NCI-H446 treated with DMSO at 0.1 percent for 48 hours (cell line): ENCODE measurements around the gene RBM20.

Experiments used
- DNase-seq: peaks from one replicate; lab custom pipeline; 2025; lab: John Stamatoyannopoulos, UW

Gene RBM20

DNA sequence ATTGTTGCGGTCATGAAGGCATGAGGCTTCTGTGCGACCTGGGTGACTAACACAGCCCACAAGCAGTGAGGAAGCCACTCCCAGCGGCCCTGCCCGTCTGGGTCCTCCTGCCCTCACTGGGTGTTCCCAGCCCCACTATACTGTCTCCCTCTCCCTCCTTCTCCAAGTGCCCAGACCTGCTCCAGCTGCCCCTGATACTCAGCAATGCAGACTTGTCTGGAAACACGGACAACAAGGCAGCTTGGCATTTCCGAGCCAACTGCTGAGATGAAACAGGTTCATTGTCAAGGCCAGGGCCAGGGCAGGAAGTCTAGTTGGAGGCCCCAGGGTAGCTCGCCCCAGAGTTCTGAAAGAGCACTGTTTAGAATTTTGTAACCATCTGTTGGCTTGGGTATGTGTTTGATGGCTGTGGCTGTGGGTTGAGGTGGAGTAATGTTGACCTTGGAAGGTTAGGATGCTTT is 95.7 kb downstream of the RBM20 start:
- DNase-seq = no peak

DNA sequence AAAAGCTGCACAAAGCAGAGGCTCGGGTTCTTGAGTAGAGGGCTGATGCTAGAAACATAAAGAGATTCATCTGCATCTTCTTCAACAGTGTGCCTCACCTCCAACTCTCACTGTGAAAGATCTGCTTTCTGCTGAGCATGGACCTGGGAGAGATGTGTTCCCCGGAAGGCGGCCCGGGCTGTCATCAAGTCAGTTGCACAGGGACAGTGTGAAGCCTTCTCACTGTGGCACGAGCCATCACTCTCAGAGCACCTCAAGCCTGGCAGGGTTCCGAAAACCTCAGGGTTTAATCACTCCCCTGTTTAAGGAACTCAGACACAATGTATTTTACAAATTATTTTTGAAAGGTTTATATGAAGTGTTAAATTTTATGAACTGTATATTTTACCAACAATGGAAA is 98.7 kb downstream of the RBM20 start:
- no peak for DNase-seq

DNA sequence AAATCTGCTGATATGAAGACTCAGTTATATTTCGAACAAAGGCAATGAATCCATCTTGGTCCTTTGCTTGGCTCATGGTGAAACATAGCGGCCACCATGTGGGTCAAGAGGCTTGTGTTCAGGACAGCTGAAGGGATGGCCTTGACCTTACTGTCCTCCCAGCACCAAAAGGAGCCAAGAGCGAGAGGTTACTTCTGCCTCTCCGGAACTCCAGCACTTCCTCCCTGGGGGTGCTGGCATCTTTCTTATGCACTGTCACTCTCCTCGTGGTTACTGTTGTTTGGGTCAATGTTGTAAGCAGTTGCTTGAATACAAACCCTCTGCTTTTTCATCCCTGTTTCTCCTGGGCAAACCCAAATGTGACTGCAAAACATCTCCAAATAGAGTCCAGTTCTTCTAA is 100.6 kb downstream of the RBM20 start:
- DNase-seq = no peak

DNA sequence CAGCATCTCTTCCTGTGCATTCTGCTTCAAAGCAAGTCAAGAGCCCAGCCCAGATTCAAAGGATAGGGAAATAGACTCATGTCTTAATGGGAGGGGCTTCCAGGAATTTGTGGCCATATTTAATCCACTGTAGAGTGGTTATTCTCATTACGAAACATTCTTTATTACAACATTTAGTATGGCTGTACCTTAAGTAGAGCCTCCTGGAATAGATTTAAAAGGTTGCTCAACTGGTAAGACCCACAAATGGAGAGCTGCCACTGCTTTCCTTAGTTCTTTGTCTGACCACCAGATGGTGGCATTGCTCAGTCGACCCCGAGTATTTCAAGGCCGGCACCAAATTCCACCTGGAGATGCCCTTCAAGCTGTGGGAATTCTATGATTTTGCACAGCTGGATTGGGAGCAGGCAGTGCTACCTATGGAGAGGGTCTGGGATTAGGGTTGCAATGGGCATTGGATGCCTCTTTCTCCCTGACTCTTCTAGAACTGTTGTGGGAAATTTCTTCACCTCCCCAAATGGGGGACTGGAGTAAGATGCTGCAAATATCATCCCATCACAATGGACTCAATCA is 102.2 kb downstream of the RBM20 start:
- DNase-seq = no peak

DNA sequence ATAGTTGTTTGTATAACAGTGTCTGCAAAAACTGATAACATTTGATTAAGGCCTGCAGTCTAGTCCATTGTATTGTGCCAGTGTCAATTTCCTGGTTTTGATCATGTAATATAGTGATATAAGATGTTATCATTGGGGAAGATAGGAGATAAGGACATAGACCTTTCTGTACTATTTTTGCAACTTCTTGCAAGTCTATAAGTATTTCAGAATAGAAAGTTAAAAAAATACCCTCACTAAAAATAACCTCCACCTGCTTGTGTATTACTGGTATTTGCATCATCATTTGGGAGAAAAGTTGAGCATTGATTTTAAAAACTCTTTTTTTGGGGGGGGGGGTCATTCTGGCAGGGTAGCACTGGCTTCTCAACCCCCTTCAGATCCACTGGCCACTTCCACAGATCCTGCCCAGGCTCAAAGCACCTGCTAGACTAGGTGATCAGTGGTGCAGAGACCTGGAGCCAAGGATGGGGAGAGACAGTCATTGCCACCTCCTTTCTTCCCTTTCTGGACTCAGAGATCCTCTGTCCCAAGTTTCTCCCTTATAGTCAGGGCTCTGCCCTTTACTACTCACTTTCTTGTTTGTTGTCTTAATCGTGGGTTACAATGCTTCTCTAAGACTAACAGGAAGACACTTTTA is 103.0 kb downstream of the RBM20 start:
- no peak for DNase-seq

DNA sequence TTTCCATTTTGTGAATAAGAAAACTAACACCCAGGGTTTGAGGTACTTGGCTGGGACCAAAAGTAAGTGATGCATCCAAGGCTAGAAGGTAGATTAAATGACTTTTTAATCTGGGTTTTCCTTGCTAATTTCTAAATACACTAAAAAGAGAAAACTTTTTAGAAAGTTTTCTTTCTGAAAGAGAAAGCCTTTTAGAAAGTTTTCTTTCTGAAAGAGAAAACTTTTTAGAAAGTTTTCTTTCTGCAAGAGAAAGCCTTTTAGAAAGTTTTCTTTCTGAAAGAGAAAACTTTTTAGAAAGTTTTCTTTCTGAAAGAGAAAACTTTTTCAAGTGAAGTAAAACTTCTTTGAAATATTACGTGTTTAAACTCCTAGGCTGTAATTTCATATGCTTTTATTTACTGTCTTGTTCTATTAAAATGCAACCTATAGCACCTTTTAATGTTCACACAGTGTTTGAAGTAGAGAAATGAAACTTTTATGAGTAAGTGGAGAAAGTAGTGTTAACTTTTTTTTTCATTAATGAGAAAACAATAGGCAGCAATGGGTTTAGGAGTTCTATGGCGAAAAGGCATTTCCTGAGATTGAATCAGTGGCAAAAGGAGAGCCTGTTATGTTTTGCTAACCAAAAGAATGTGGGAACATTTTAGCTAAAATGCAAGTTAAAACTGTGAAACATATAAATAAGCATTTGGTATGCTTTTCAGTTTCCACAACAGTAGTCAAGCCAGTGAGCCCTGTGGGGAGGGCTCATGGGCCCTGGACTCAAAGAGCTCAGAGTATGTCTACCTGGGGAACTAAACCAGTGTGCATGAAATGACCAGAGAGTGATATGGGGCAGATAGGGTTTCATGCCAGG is 103.7 kb downstream of the RBM20 start:
- DNase-seq = no peak

DNA sequence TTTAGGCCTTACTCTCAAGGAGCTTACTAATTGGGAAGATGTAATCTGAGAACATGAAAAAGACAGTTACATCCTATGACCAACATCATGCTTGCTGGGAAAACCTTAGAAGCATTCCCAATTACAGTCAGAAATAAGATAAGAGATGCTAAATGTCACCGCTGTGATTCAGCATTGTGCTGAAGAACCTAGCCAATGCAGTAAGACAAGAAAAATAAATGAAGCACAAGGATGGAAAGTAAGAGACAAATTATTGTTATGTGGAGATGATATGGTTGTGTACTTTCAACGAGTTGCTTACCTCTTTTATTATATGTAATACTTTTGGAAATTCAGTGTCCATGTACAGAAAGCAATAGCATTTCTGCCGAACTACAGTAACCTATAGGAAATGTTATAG is 104.8 kb downstream of the RBM20 start:
- no peak for DNase-seq

DNA sequence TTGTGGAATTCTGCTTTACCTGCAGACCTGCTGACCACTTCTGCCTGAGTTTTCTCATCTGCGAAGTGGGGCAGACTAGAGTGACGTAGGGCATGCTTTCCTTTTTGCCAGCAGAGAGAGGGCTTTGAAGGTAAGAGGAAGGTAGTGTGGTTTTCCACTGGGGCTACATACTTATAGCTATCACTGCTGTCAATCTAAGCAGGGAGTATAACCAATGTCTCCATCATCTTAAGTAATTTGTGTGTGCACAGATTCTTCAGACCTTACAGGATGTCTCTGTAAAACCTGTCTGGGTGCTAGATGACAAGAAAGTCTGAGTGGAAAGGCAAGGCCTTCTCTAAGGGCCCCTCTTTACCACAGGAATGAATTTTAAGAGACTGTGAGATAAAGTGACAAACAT is 106.8 kb downstream of the RBM20 start:
- no peak for DNase-seq

DNA sequence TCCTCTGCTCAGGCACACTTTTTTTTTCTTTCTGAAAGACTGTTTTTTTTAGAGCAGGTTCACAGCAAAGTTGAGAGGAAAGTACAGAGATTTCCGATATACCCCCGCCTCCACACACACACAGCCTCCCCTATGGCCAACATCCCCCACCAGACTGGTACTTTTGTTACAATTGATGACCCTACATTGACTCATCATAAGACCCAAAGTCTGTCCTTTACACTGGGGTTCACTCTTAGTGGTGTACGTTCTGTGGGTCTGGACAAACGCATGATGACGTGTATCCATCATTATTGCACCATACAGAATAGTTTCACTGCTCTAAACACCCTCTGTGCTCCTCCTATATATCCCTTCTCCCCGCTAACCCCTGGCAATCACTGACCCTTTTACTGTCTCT is 107.7 kb downstream of the RBM20 start:
- no peak for DNase-seq

DNA sequence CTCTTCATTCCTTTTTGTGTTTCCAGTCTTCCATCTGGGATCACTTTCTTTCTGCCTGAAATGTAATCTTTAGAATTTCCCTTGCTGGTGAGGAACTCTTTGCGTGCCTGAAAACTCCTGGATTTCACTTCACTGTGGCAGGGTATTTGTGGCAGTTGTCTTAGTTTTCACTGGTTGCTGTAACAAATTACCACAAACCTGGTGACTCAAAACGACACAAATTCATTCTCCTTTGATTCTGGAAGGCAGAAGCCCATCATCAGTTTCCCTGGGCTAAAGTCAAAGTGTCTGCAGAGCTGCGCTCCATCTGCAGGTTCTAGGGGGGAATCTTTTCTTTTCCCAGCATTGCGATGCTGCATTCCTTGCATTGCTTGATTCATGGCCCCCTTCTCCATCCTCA is 109.3 kb downstream of the RBM20 start:
- DNase-seq = no peak

DNA sequence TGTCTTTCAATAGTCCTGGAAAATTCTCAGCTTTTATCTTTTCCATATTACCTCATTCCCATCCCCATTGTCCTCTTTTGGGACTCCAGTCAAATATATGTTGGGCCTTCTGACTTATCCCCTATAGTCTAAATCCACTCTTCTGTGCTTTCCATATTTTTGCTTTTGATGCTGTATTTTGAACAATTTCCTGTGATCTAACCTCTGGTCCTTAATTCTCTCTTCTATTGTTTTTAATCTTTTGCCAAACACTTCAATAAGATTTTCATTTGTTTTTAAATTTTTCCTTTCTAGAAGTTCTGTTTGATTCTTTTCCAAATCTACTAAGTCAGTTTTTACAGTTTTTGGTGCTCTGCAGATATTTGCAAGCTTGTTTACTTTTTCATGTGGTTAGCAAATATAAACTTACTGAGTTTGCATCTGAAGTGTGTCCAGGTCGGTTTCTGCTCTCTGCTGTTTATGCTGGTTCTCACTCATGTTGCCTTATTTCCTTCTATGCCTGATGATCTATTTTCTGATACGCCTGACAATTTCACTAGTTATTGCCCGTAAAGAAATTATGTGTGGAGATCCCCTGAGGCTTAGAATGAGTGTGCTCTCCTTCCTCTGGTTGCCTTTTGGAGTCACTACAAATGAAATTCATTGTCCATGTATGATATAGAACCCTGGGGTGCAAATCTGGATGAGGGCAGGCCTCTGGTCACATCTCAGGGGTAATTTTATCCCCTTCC is 110.4 kb downstream of the RBM20 start:
- no peak for DNase-seq

DNA sequence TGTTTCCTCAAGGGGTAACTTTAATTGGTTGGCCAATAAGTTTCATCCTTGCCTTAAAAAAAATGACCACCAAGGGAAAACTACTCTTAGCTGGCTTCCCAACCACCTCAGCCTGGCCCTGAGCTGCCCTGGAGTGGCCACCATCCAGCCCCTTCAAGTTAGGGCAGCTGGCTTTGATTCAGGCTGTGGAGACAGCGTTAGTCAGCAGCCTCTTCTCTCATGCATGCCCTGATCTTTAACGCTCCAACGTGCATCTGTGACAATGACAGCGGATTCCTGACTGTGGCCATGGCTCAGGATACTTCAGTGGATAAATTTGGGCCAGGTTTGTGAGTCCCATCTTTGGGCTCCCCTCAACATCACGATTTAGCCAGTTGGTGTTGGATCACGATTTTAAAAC is 111.6 kb downstream of the RBM20 start:
- peak; percentile 6 for DNase-seq

DNA sequence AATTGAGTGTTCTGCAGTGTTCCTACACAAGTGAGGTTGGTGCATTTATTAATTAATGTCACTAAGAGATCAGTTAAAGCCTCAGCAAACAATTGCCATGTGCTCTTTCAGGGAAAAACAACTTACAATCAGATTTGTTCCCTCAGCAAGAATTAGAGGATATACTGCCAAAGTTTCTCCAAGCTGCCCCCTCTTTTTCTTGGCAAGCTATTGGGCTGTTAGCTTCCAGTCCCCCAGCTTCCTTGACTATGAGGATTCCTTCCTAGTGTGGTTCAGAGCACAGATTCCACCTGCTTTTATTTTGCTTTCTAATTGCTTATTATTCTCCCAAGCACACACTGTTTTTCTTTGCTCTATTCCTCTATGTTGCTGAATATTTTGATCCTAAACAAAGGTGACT is 112.7 kb downstream of the RBM20 start:
- peak; percentile 44 for DNase-seq

DNA sequence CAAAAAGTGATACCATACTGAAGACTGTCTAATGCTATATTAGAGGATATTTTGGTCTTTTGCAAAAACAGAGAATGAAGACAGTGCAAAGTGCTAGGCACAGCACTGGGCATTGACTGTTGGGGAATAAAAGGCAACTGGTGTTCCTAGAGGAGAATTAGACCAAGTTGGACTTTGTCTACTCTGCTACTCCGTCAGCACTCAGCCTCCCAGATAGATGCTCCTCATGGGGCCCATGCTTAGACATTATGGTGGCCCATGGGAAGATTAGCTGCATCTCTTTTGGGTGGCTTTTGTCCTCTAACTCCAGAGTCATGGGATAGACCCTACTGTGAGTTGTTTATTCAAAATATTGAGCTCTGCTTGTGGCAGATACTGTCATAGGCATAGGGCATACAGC is 113.5 kb downstream of the RBM20 start:
- DNase-seq = no peak

DNA sequence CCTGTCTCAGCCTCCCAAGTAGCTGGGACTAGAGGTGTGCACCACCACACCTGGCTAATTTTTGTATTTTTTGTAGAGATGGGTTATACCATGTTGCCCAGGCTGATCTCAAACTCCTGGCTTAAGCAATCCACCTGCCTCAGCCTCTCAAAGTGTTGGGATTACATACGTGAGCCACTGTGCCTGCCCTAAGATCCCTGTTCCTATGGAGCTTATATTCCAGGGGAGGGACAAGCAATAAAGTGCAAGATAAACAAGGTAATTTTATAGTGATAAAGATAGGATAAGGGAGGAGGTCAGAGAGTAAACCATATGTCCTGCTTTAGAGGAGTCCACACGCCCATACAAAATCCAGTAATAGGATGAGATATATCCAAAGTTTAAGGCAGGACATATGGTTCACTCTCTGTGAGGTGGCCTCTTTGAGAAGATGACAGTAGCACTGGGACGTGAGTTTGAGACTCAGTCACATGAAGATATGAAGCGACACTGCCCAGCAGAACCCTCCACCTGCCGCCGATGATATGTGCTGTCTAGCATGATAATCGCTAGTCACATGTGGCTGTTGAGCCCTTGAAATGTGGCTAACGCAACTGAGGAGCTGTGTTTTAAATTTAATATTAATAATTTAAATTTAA is 114.1 kb downstream of the RBM20 start:
- no peak for DNase-seq

DNA sequence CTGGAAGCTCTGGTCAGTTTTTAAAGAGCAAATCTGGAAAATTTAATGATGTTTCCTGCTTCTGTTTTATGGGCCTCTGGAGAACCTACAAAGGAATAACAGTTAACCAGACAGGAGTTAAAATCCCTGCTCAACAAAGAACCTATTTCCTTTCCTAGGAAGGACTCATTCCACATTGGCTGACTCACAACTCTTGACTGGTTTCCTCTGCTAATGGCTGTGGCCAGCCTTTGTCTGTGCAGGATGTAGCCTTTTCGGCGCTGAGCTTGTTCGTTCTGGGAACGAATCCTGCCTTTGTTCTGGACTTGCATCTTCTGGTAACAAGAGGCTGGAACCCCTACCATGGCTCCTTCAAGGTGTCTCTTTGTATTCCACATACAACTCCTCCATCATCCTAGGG is 114.8 kb downstream of the RBM20 start:
- DNase-seq = no peak

DNA sequence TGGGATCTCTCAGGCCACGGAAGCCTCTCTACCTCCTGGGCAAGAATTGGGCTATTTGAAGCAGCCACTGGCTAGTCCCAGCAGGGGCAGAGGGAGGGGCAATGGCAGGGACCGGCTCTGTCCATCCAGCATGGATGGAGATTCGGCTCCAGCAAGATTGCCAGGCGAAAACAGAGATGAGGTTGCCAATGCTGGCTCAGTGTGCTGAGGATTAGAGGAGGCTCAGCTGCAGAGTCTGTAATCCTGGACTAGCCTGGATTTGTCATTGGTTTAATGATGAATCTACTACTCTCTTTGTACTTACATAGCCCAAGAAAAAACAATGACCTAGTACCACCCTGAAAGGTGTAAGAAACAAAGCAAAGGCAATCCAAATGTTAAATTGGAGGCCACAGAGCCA is 115.4 kb downstream of the RBM20 start:
- no peak for DNase-seq

DNA sequence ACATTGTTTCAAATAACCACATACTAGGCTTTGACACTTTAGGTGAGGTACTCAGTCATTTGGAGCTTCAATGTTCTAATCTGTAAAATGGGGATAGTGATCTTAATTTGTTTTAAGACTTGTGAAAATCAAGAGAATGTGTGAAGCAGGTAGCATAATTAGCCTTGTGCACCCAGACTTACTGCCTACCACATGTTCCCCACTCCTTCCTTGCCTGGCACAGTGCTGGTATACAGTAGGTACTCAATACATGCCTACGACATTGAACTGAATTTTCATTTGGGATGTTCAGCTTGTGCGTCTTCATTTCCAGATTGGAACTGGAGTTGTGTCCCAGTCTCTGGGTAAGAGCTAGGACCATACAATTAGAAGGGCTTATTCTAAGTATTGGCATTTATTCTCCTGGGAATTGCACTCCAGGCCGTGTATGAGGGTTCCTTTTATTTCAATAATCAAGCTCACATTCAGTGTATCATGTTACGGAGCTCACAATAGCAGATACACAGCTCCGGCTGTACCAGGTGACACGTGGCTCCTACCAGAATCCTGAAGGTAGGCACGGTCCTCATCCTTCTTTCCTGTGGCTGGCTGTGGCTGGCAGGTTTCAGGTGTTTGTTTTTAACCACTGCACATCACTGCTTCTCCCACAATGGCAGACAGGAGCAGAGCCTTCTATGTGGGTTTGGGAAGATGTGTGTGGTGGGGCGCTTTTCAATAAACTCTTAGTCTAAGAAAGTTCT is 118.1 kb downstream of the RBM20 start:
- DNase-seq = no peak

DNA sequence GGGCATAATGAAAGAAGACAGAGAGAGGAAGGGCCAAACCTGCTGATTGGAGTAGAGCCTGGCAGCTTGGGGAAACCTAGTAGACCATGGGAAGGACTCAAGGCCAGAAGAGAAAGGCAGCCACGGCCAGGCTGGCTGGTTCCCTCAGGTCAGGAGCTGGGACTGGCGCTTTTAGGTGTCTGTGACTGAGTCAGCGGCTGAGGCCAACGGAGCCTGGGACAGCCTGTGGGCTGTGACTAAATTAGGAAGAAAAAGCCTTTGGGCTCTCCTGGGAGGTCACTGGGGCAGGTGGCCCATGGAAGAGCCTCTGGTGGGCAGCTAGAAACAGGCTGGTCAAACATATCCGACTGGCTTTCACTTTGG is 118.7 kb downstream of the RBM20 start:
- DNase-seq = no peak

DNA sequence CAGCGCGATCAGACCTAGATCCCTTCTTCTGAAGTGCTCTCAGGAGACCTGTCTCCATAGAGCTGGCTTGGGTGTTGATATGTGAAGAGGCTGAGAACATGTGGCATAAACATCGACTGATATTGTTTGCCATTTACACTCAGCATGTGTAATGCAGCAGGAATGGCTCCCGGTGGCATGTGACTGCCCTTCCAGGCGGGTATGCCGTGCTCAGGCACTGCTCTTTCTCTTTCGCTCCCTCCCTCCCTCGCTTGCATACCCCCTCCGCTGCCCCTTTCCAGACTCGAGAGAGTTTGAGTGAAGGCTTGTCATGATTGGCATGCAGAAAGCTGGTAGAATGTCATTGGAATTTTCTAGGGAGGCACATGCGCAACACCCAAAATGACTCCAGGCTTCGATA is 120.2 kb downstream of the RBM20 start:
- no peak for DNase-seq

DNA sequence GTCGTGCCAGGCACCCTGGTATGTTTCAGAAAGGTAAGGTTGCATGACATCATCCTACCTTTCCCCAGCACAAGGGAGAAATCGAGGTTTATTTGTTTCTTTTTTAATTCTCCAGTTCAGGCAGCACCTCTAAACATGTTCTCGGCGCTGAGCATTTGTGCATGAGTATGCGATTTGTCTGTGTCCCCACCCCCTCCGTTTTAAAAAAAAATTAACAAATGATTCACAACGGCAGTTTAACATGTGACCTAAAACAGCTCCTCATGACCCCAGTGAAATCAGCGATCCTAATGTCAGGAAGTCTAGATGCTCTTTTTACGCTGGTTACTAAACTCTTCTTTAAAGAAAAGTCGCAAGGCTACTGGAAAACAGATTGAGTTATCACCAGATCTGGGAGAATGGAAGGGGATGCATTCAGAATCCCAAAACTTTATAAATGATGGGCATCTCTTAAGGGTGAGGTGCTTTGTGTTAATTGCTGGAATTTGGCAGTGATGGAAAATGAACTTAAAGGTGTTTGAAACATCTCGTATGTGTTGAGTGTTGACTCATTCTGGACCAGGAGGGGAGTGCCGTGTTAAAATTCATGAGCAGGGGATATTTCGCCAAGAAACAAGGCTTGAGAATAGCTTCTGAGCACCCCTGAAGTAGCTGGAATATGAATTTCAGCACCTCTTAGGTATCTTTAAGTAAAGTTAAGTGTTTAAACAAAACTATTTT is 120.8 kb downstream of the RBM20 start:
- DNase-seq = no peak
